K562 (cell line): ENCODE measurements around the gene C1orf174. TPM values are rescaled to one million over a fixed set of nuclear protein-coding genes. Genes with fewer than 3 reads are reported as not detected.
A peak's percentile ranks its signal among the peaks of the same experiment; 100 is the strongest.

Experiments
- ATAC-seq: fragments of 200-7000 bp; cut with Tn5 transposase; 3 replicates; pipeline ENCODE4 v1.9.1; 2020; ENCODE audit warnings: moderate library complexity
- BruUV-seq: library from RNA; stranded (reverse); fragments of 400-500 nt; replicated peaks from 2 replicates; lab custom pipeline; 2021; lab: Mats Ljungman, UMichigan
- CTCF ChIA-PET: fragments of 300-600 bp; formaldehyde crosslinking; extraction: SDS; loops from one replicate; lab custom pipeline; 2021; ENCODE audit warnings: low intra/inter-chr PET ratio; lab: Yijun Ruan, JAX
- POLR2A ChIA-PET: fragments of 300-600, 350-650 bp; sonication (Branson Sonifier 250); formaldehyde crosslinking; extraction: SDS; loops from one replicate; lab custom pipeline; 2021; ENCODE audit warnings: antibody characterized with exemption, inconsistent platforms; lab: Yijun Ruan, JAX
- DNase-seq, 4 experiments: peaks; one replicate each; pipeline versions ENCODE4 v3.0.0 to v3.0.0-alpha.2; 2011 to 2018; ENCODE audit warnings: low spot score in 3 of 4, mixed read lengths in 3 of 4; ENCODE audit errors: extremely low read depth in 1 of 4
- FAIRE-seq: peaks from 2 replicates; lab custom pipeline; 2011; peaks lifted over from hg19 to GRCh38; lab: Jason Lieb, UNC
- H2AFZ ChIP-seq: 2 replicates; pipeline ENCODE4 v1.6.0; 2011; ENCODE audit warnings: low read depth, low read length, control low read depth, inconsistent platforms
- H3K27ac ChIP-seq: fragments of 200-600 bp; 3 replicates; pipeline ENCODE4 v1.8.0; 2011; ENCODE audit warnings: low read depth, mild to moderate bottlenecking, control low read depth, inconsistent platforms, low read length, moderate library complexity, mixed read lengths; ENCODE audit errors: extremely low read depth
- H3K27me3 ChIP-seq, 2 experiments: fragments of 300-600 bp in 1 of 2; 2 replicates in 1 of 2; 3 replicates in 1 of 2; pipeline versions ENCODE4 v1.6.0 to v1.8.0; 2011; ENCODE audit warnings: inconsistent platforms in 2 of 2, low read length in 2 of 2, mild to moderate bottlenecking in 1 of 2, mixed read lengths in 1 of 2, moderate library complexity in 1 of 2; ENCODE audit not compliant: control insufficient read depth in 2 of 2, insufficient read depth in 2 of 2
- H3K36me3 ChIP-seq: fragments of 300-600 bp; 3 replicates; pipeline ENCODE4 v1.8.0; 2011; ENCODE audit warnings: mild to moderate bottlenecking, low read length, inconsistent platforms; ENCODE audit not compliant: control insufficient read depth, insufficient read depth
- H3K4me1 ChIP-seq, 2 experiments: fragments of 200-600 bp in 1 of 2; replicated peaks in 1 of 2; 2 replicates in 1 of 2; 3 replicates in 1 of 2; pipeline versions ENCODE4 v1.5.1 to v1.8.0; 2011; ENCODE audit warnings: inconsistent platforms in 2 of 2, low read length in 2 of 2, mild to moderate bottlenecking in 1 of 2, mixed read lengths in 1 of 2, moderate library complexity in 1 of 2; ENCODE audit not compliant: control insufficient read depth in 2 of 2, insufficient read depth in 2 of 2
- H3K4me2 ChIP-seq: 2 replicates; pipeline ENCODE4 v1.6.1; 2011; ENCODE audit warnings: low read length, control low read depth, inconsistent platforms, mixed read lengths; ENCODE audit not compliant: insufficient read depth
- H3K4me3 ChIP-seq: fragments of 200-600 bp; sonication (generic), shearing (Covaris generic); 2 replicates; pipeline ENCODE4 v1.5.1; 2016; ENCODE audit warnings: control low read depth, inconsistent platforms
- H3K79me2 ChIP-seq: fragments of 200-600 bp; 3 replicates; pipeline ENCODE4 v1.8.0; 2011; ENCODE audit warnings: low read length, inconsistent platforms; ENCODE audit not compliant: control insufficient read depth, insufficient read depth
- H3K9ac ChIP-seq, 2 experiments: 2 replicates each; pipeline versions ENCODE4 v1.6.0 to v1.6.1; 2011; ENCODE audit warnings: low read depth in 2 of 2, low read length in 2 of 2, control low read depth in 1 of 2, inconsistent platforms in 1 of 2, mild to moderate bottlenecking in 1 of 2, mixed read lengths in 1 of 2; ENCODE audit not compliant: insufficient read depth in 1 of 2
- H3K9me1 ChIP-seq: one replicate; pipeline ENCODE4 v1.6.0; 2011; ENCODE audit warnings: inconsistent platforms, mild to moderate bottlenecking, low read length, moderate library complexity; ENCODE audit not compliant: control insufficient read depth, insufficient read depth
- H3K9me3 ChIP-seq: replicated peaks from 2 replicates; pipeline ENCODE4 v1.5.1; 2011; ENCODE audit warnings: low read depth, low read length, inconsistent platforms; ENCODE audit not compliant: control insufficient read depth, insufficient read depth
- H4K20me1 ChIP-seq: replicated peaks from 2 replicates; pipeline ENCODE4 v1.6.1; 2011; ENCODE audit warnings: low read length, inconsistent platforms, mixed read lengths; ENCODE audit not compliant: control insufficient read depth, insufficient read depth
- POLR2G ChIP-seq: fragments of 200-400 bp; formaldehyde crosslinking; IDR thresholded peaks from 2 replicates; pipeline ENCODE4 v1.6.1; 2017; ENCODE audit warnings: low read depth, mild to moderate bottlenecking, antibody characterized with exemption, low read length, moderate library complexity
- SIX5 ChIP-seq, 2 experiments: IDR thresholded peaks; 2 replicates each; pipeline ENCODE4 v1.6.1; 2011; ENCODE audit warnings: low read length in 2 of 2, borderline replicate concordance in 1 of 2, low read depth in 1 of 2, mild to moderate bottlenecking in 1 of 2, moderate library complexity in 1 of 2; ENCODE audit not compliant: insufficient read depth in 1 of 2
- WGBS: fragments of 100-300 bp; shearing (Covaris generic); methylation state at CpG from one replicate; pipeline ENCODE4 v1.1.6; 2016; ENCODE audit warnings: low coverage, mixed read lengths; ENCODE audit not compliant: insufficient coverage; ENCODE audit errors: missing lambda C conversion rate; 5-methylcytosine and 5-hydroxymethylcytosine counted together
- in situ Hi-C: fragments of 300-500 bp; cut with MboI; formaldehyde crosslinking; loops from 4 replicates; pipeline ENCODE4 v1.15.0; 2018; ENCODE audit warnings: inconsistent platforms, mixed read lengths
- intact Hi-C: fragments of 100-400 bp; cut with micrococcal nuclease; formaldehyde crosslinking; loops from 2 replicates; pipeline ENCODE4 v1.14.2; 2022
- polyA plus RNA-seq, 8 experiments: library from polyadenylated mRNA; depleted of rRNA in 4 of 8; stranded (reverse) in 5 of 8; unstranded in 3 of 8; fragments of >200 nt; fragmentation: Nextera tagmentation in 2 of 8; fragmentation: Illumina TruSeq in 1 of 8; extraction: Ambion mirVana in 2 of 8; extraction: Trizol in 1 of 8; gene quantifications; 2 replicates each; pipeline versions ENCODE4 v1.2.1 to v1.2.3, GENCODE V29; 2011 to 2014; ENCODE audit warnings: inconsistent platforms in 1 of 8, missing spikeins in 1 of 8
- total RNA-seq, 7 experiments: library from RNA; depleted of rRNA in 6 of 7; stranded (reverse); fragments of >200 nt in 6 of 7; fragmentation: Illumina TruSeq in 2 of 7; extraction: Trizol in 2 of 7; gene quantifications; 2 replicates each; pipeline versions ENCODE4 v1.2.1 to v1.2.3, GENCODE V29; 2011 to 2021; ENCODE audit warnings: low replicate concordance in 1 of 7

C1orf174 gene
- total and polyA plus RNA-seq, 9 of the 15 experiments (the other 6 are each of a cell fraction or from before 2014, with no cell fraction given) = 38.5 to 64.9 (median 45.4) TPM

- no peak for DNase-seq
- no peak overlapping the region for H3K27ac ChIP-seq
- 0 out of 4 replicates have a peak overlapping the region, but pooled peaks of 1 of the 2 experiments have one; percentile 7 for H3K9ac ChIP-seq
- TF ChIP-seq POLR2G = peak; percentile 35; the same call in 1 of the 2 replicates
- no peak for TF ChIP-seq SIX5 (IDR thresholded peaks at IDR 0.05; ENCODE audit: borderline replicate concordance in 1 of 2, insufficient read depth in 1 of 2, low read depth in 1 of 2, low read length in 2 of 2)
- TF ChIP-seq, all 486 proteins: peak for 1
- no peak for ATAC-seq
- Histone ChIP-seq H3K36me3 (no peaks in the 10 kb centered on the region), H3K4me1 (peaks cover 7 to 53% of the 10 kb centered on the region in 2 experiments; a peak in 3 of 5 replicates), H3K4me3 (no peak overlapping the region), H3K27me3 (peaks cover 20 to 51% of the 10 kb centered on the region in 2 experiments), H2AFZ (no peak overlapping the region), H4K20me1 (peaks cover 22% of the 10 kb centered on the region; the same call in 1 of the 2 replicates), H3K79me2 (no peaks in the 10 kb centered on the region), H3K9me3 (no peaks in the 10 kb centered on the region), H3K9me1 (no peaks in the 10 kb centered on the region), H3K4me2 (no peak overlapping the region)
- intact Hi-C loops = loop anchor here (5.0 to 10.0 kb wide), 2 partner anchors 150 to 1833 kb away; no protein-coding TSS in a partner anchor
- in situ Hi-C loops = no loop called here
- ChIA-PET POLR2A (interaction anchor here (1.1 to 1.4 kb wide), 2 partner anchors 9 to 296 kb away, joined by 4 read pairs; no protein-coding TSS in a partner anchor), CTCF (interaction anchor here (0.5 kb wide), 1 partner anchor 127 kb away, joined by 3 read pairs; no protein-coding TSS in a partner anchor)
- no TSS peak for BruUV-seq
- WGBS = 31% methylated on average over 38 of the region's 38 CpGs
- FAIRE-seq = no peak
Measured at GRCh38 chr1:3911981-3912808, 12.1 kb upstream of the C1orf174 start.
